HL-60 (cell line): ENCODE results near the gene ACER1.

Source experiments
- DNase-seq, 2 experiments: peaks; one replicate each; pipeline ENCODE4 v3.0.0-alpha.2; 2010 to 2020; ENCODE audit warnings: low read depth in 1 of 2, low spot score in 1 of 2
- H3K27ac ChIP-seq: fragments of 250-450 bp; sonication (Bioruptor Pico); replicated peaks from 2 replicates; pipeline ENCODE4 v1.5.1; 2020; ENCODE audit warnings: mild to moderate bottlenecking, moderate library complexity
- H3K27me3 ChIP-seq: fragments of 250-450 bp; sonication (Bioruptor Pico); 2 replicates; pipeline ENCODE4 v1.5.1; 2021; ENCODE audit warnings: mild to moderate bottlenecking, moderate library complexity; ENCODE audit not compliant: insufficient read depth, poor library complexity, severe bottlenecking
- H3K4me3 ChIP-seq: replicated peaks from 2 replicates; pipeline ENCODE4 v1.5.1; 2011; ENCODE audit warnings: mild to moderate bottlenecking, control low read depth, low read length; ENCODE audit not compliant: insufficient read depth
- CTCF ChIP-seq: IDR thresholded peaks from one replicate; pipeline ENCODE4 v1.5.1; 2011; ENCODE audit warnings: low read length, control low read depth, inconsistent platforms; ENCODE audit not compliant: insufficient read depth
- GABPA ChIP-seq: IDR thresholded peaks from 2 replicates; pipeline ENCODE4 v1.6.1; 2012; ENCODE audit warnings: low read depth
- POLR2AphosphoS5 ChIP-seq: IDR thresholded peaks from 2 replicates; pipeline ENCODE4 v1.6.1; 2012; ENCODE audit warnings: low read depth
- SPI1 ChIP-seq: IDR thresholded peaks from 2 replicates; pipeline ENCODE4 v1.6.1; 2012; ENCODE audit warnings: low read depth, mild to moderate bottlenecking, borderline replicate concordance
- TF ChIP-seq, protein P1 (sequence below): IDR thresholded peaks from 2 replicates; pipeline ENCODE4 v1.6.1; 2012; ENCODE audit warnings: low read depth; ENCODE audit not compliant: insufficient replicate concordance

The ACER1 gene

GRCh38 chr19:6258812-6259311, 74.5 kb downstream of the ACER1 start:
- no peak for DNase-seq
- Histone ChIP-seq H3K4me3 (no peak overlapping the region), H3K27me3 (no peaks in the 10 kb centered on the region), H3K27ac (no peak overlapping the region)
- TF ChIP-seq CTCF: no peak
- no peak for TF ChIP-seq POLR2AphosphoS5
- TF ChIP-seq SPI1: no peak
- TF ChIP-seq, protein P1, sequence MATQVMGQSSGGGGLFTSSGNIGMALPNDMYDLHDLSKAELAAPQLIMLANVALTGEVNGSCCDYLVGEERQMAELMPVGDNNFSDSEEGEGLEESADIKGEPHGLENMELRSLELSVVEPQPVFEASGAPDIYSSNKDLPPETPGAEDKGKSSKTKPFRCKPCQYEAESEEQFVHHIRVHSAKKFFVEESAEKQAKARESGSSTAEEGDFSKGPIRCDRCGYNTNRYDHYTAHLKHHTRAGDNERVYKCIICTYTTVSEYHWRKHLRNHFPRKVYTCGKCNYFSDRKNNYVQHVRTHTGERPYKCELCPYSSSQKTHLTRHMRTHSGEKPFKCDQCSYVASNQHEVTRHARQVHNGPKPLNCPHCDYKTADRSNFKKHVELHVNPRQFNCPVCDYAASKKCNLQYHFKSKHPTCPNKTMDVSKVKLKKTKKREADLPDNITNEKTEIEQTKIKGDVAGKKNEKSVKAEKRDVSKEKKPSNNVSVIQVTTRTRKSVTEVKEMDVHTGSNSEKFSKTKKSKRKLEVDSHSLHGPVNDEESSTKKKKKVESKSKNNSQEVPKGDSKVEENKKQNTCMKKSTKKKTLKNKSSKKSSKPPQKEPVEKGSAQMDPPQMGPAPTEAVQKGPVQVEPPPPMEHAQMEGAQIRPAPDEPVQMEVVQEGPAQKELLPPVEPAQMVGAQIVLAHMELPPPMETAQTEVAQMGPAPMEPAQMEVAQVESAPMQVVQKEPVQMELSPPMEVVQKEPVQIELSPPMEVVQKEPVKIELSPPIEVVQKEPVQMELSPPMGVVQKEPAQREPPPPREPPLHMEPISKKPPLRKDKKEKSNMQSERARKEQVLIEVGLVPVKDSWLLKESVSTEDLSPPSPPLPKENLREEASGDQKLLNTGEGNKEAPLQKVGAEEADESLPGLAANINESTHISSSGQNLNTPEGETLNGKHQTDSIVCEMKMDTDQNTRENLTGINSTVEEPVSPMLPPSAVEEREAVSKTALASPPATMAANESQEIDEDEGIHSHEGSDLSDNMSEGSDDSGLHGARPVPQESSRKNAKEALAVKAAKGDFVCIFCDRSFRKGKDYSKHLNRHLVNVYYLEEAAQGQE: no peak
- TF ChIP-seq GABPA: no peak
